T-helper 1 cell treated with Interleukin-12 subunit alpha and Interleukin-12 subunit beta and Interleukin-4 antibody, amounts not matched to agents 30 μg/mL and 1 μg/mL, for 36 hours (primary cell): ENCODE results near the gene NT5DC1.
A peak's percentile ranks its signal among the peaks of the same experiment; 100 is the strongest.
"Not testable (repeated sequence)": the region's sequence is repeated elsewhere in the genome, so short reads cannot be mapped to it uniquely, and the experiment has no call there.

Experiments used
- H3K27ac Mint-ChIP-seq: one replicate; pipeline ENCODE4 v1.8.0; 2021; ENCODE audit warnings: mild to moderate bottlenecking, mixed read lengths
- H3K27me3 Mint-ChIP-seq: one replicate; pipeline ENCODE4 v1.8.0; 2021; ENCODE audit warnings: low read depth, mixed read lengths
- H3K36me3 Mint-ChIP-seq: one replicate; pipeline ENCODE4 v1.8.0; 2021; ENCODE audit warnings: low read depth, mixed read lengths
- H3K4me1 Mint-ChIP-seq: one replicate; pipeline ENCODE4 v1.8.0; 2021; ENCODE audit warnings: low read depth, mixed read lengths
- H3K4me3 Mint-ChIP-seq: one replicate; pipeline ENCODE4 v1.8.0; 2021; ENCODE audit warnings: mild to moderate bottlenecking, moderate library complexity, mixed read lengths
- H3K9me3 Mint-ChIP-seq: one replicate; pipeline ENCODE4 v1.8.0; 2021; ENCODE audit warnings: mixed read lengths

The NT5DC1 gene

GRCh38 chr6:116267836-116268588 is 167.4 kb downstream of the NT5DC1 start:
- Mint-ChIP-seq H3K36me3 (peaks cover 12% of the 10 kb centered on the region), H3K9me3 (peaks cover 14% of the 10 kb centered on the region), H3K27me3 (peaks cover 4% of the 10 kb centered on the region), H3K27ac (no peak overlapping the region), H3K4me3 (no peak overlapping the region), H3K4me1 (peaks cover 3% of the 10 kb centered on the region)

GRCh38 chr6:116268589-116269293 is 168.1 kb downstream of the NT5DC1 start:
- H3K27ac Mint-ChIP-seq, result no peak overlapping the region
- peaks cover 3% of the 10 kb centered on the region for H3K4me1 Mint-ChIP-seq
- no peak overlapping the region for H3K4me3 Mint-ChIP-seq
- H3K27me3 Mint-ChIP-seq, result no peaks in the 10 kb centered on the region
- H3K36me3 Mint-ChIP-seq, result peaks cover 9% of the 10 kb centered on the region
- peaks cover 7% of the 10 kb centered on the region for H3K9me3 Mint-ChIP-seq

GRCh38 chr6:116271149-116271708 is 170.6 kb downstream of the NT5DC1 start:
- peaks cover 17% of the 10 kb centered on the region for H3K36me3 Mint-ChIP-seq
- H3K27me3 Mint-ChIP-seq, result no peaks in the 10 kb centered on the region
- H3K9me3 Mint-ChIP-seq, result no peaks in the 10 kb centered on the region
- H3K4me1 Mint-ChIP-seq, result peaks cover 12% of the 10 kb centered on the region
- H3K27ac Mint-ChIP-seq, result no peak overlapping the region
- H3K4me3 Mint-ChIP-seq, result no peak overlapping the region

GRCh38 chr6:116277124-116277523 is 176.5 kb downstream of the NT5DC1 start:
- Mint-ChIP-seq H3K36me3 (peaks cover 35% of the 10 kb centered on the region), H3K27ac (peak overlapping the region; percentile 36), H3K9me3 (no peaks in the 10 kb centered on the region), H3K27me3 (no peaks in the 10 kb centered on the region), H3K4me3 (peak overlapping the region; percentile 97), H3K4me1 (peaks cover 42% of the 10 kb centered on the region)

- Mint-ChIP-seq H3K27me3 (peaks cover 3% of the 10 kb centered on the region), H3K4me1 (peaks cover 42% of the 10 kb centered on the region), H3K9me3 (no peaks in the 10 kb centered on the region), H3K36me3 (peaks cover 35% of the 10 kb centered on the region), H3K27ac (peak overlapping the region; percentile 97), H3K4me3 (peak overlapping the region; percentile 97)
Measured at GRCh38 chr6:116278481-116278829, 177.8 kb downstream of the NT5DC1 start.

- Mint-ChIP-seq H3K9me3 (no peaks in the 10 kb centered on the region), H3K4me1 (peaks cover 42% of the 10 kb centered on the region), H3K27me3 (peaks cover 3% of the 10 kb centered on the region), H3K4me3 (peak overlapping the region; percentile 97), H3K36me3 (peaks cover 35% of the 10 kb centered on the region), H3K27ac (peak overlapping the region; percentile 97)
Measured at GRCh38 chr6:116278854-116279231, 178.2 kb downstream of the NT5DC1 start.

- peaks cover 42% of the 10 kb centered on the region for H3K4me1 Mint-ChIP-seq
- H3K27me3 Mint-ChIP-seq, result peaks cover 3% of the 10 kb centered on the region
- H3K36me3 Mint-ChIP-seq, result peaks cover 33% of the 10 kb centered on the region
- H3K9me3 Mint-ChIP-seq, result no peaks in the 10 kb centered on the region
- H3K27ac Mint-ChIP-seq, result peak within 1 kb of the TSS; percentile 97
- H3K4me3 Mint-ChIP-seq, result peak within 1 kb of the TSS; percentile 97
Measured at GRCh38 chr6:116279232-116280160, 178.8 kb downstream of the NT5DC1 start, which contains the start of gene TSPYL1. Gene TSPYL1 (minus strand): TSS chr6:116279930. CDS start chr6:116279830, 100 bp downstream.

- Mint-ChIP-seq H3K27ac (peak overlapping the region; percentile 97), H3K27me3 (peaks cover 7% of the 10 kb centered on the region), H3K4me3 (peak overlapping the region; percentile 97), H3K4me1 (peaks cover 39% of the 10 kb centered on the region), H3K9me3 (no peaks in the 10 kb centered on the region), H3K36me3 (peaks cover 28% of the 10 kb centered on the region)
Measured at GRCh38 chr6:116280161-116280932, 179.7 kb downstream of the NT5DC1 start.

- H3K36me3 Mint-ChIP-seq, result peaks cover 26% of the 10 kb centered on the region
- H3K27ac Mint-ChIP-seq, result no peak overlapping the region
- peaks cover 12% of the 10 kb centered on the region for H3K27me3 Mint-ChIP-seq
- peak overlapping the region; percentile 26 for H3K4me3 Mint-ChIP-seq
- no peaks in the 10 kb centered on the region for H3K9me3 Mint-ChIP-seq
- H3K4me1 Mint-ChIP-seq, result peaks cover 37% of the 10 kb centered on the region
Measured at GRCh38 chr6:116280933-116281316, 180.3 kb downstream of the NT5DC1 start.

- H3K4me3 Mint-ChIP-seq, result no peak overlapping the region
- no peaks in the 10 kb centered on the region for H3K9me3 Mint-ChIP-seq
- no peak overlapping the region for H3K27ac Mint-ChIP-seq
- H3K36me3 Mint-ChIP-seq, result peaks cover 16% of the 10 kb centered on the region
- peaks cover 25% of the 10 kb centered on the region for H3K4me1 Mint-ChIP-seq
- peaks cover 19% of the 10 kb centered on the region for H3K27me3 Mint-ChIP-seq
Measured at GRCh38 chr6:116282698-116283097, 182.0 kb downstream of the NT5DC1 start.

- H3K4me1 Mint-ChIP-seq, result peaks cover 21% of the 10 kb centered on the region
Measured at GRCh38 chr6:116283191-116283590, 182.5 kb downstream of the NT5DC1 start.

GRCh38 chr6:116284984-116285383 is 184.3 kb downstream of the NT5DC1 start:
- not testable (repeated sequence) for H3K36me3 Mint-ChIP-seq, H3K9me3 Mint-ChIP-seq, H3K4me3 Mint-ChIP-seq, H3K27ac Mint-ChIP-seq
- H3K4me1 Mint-ChIP-seq, result peaks cover 12% of the 10 kb centered on the region
- H3K27me3 Mint-ChIP-seq, result peaks cover 19% of the 10 kb centered on the region

More at GRCh38 chr6:116283191-116283590, 182.5 kb downstream of the NT5DC1 start:
- H3K4me3 Mint-ChIP-seq, result no peak overlapping the region
- H3K27ac Mint-ChIP-seq, result no peak overlapping the region
- H3K36me3 Mint-ChIP-seq, result peaks cover 11% of the 10 kb centered on the region
- peaks cover 19% of the 10 kb centered on the region for H3K27me3 Mint-ChIP-seq
- no peaks in the 10 kb centered on the region for H3K9me3 Mint-ChIP-seq

- H3K9me3 Mint-ChIP-seq, result no peaks in the 10 kb centered on the region
- no peaks in the 10 kb centered on the region for H3K36me3 Mint-ChIP-seq
- no peak overlapping the region for H3K4me3 Mint-ChIP-seq
- H3K27me3 Mint-ChIP-seq, result peaks cover 19% of the 10 kb centered on the region
- H3K27ac Mint-ChIP-seq, result no peak overlapping the region
- peaks cover 1% of the 10 kb centered on the region for H3K4me1 Mint-ChIP-seq
Measured at GRCh38 chr6:116286773-116287358, 186.2 kb downstream of the NT5DC1 start.
